ENCODE results near the gene CPNE7.

Gene CPNE7

GRCh38 chr16:89547291-89547690 is 28.3 kb upstream of the CPNE7 start:
- CTCF ChIA-PET: no interaction called here
- DNase-seq (ENCODE audit: extremely low spot score): no peak
- POLR2A ChIA-PET: no interaction called here
- TF ChIP-seq NFRKB (IDR thresholded peaks at IDR 0.05) (no peak), ELF4 (IDR thresholded peaks at IDR 0.05) (no peak), ARNT (IDR thresholded peaks at IDR 0.05) (no peak), BHLHE40 (IDR thresholded peaks at IDR 0.05; ENCODE audit: borderline replicate concordance) (no peak), L3MBTL2 (conservative IDR thresholded peaks at IDR 0.05) (no peak), PKNOX1 (IDR thresholded peaks at IDR 0.05) (no peak), CTBP1 (IDR thresholded peaks at IDR 0.05; ENCODE audit: borderline replicate concordance) (no peak), LEF1 (IDR thresholded peaks at IDR 0.05; ENCODE audit: borderline replicate concordance) (no peak), TARDBP (IDR thresholded peaks at IDR 0.05) (no peak)

- no peak for DNase-seq (ENCODE audit: extremely low spot score)
- CTCF ChIA-PET: interaction anchor here (1.5 kb wide), 1 partner anchor 10 kb away, joined by 5 read pairs; no protein-coding TSS in a partner anchor
- TF ChIP-seq TARDBP (IDR thresholded peaks at IDR 0.05): no peak
- POLR2A ChIA-PET: no interaction called here
Measured at GRCh38 chr16:89547860-89548259, 27.7 kb upstream of the CPNE7 start.

GRCh38 chr16:89548344-89549006 is 27.1 kb upstream of the CPNE7 start:
- CTCF ChIA-PET: interaction anchor here (1.5 kb wide), 1 partner anchor 9 kb away, joined by 5 read pairs; no protein-coding TSS in a partner anchor
- POLR2A ChIA-PET: no interaction called here
- DNase-seq (ENCODE audit: extremely low spot score): no peak

GRCh38 chr16:89549007-89549700 is 26.4 kb upstream of the CPNE7 start:
- no peak for DNase-seq (ENCODE audit: extremely low spot score)
- ChIA-PET POLR2A (interaction anchor here (1.3 kb wide), 1 partner anchor 10 kb away, joined by 3 read pairs; no protein-coding TSS in a partner anchor), CTCF (interaction anchor here (1.5 kb wide), 1 partner anchor 8 kb away, joined by 5 read pairs; no protein-coding TSS in a partner anchor)
- no peak for TF ChIP-seq SP1 (IDR thresholded peaks at IDR 0.05)
- TF ChIP-seq CTBP1 (IDR thresholded peaks at IDR 0.05; ENCODE audit: borderline replicate concordance): no peak
- no peak for TF ChIP-seq TARDBP (IDR thresholded peaks at IDR 0.05)
- no peak for TF ChIP-seq ZNF384 (IDR thresholded peaks at IDR 0.05)
- no peak for TF ChIP-seq ELF4 (IDR thresholded peaks at IDR 0.05)
- no peak for TF ChIP-seq FOXA1 (IDR thresholded peaks at IDR 0.05)
- no peak for TF ChIP-seq HDGF (IDR thresholded peaks at IDR 0.05; ENCODE audit: borderline replicate concordance)
- TF ChIP-seq LEF1 (IDR thresholded peaks at IDR 0.05; ENCODE audit: borderline replicate concordance): no peak
- no peak for TF ChIP-seq SUZ12 (IDR thresholded peaks at IDR 0.05)
- no peak for TF ChIP-seq L3MBTL2 (conservative IDR thresholded peaks at IDR 0.05)
- no peak for TF ChIP-seq BHLHE40 (IDR thresholded peaks at IDR 0.05; ENCODE audit: borderline replicate concordance)
- no peak for TF ChIP-seq FOXK2 (IDR thresholded peaks at IDR 0.05)

More at GRCh38 chr16:89548344-89549006, 27.1 kb upstream of the CPNE7 start:
- TF ChIP-seq ELF4 (IDR thresholded peaks at IDR 0.05): no peak

GRCh38 chr16:89550421-89551007 is 25.0 kb upstream of the CPNE7 start:
- TF ChIP-seq CTBP1 (IDR thresholded peaks at IDR 0.05; ENCODE audit: borderline replicate concordance) (no peak), PKNOX1 (IDR thresholded peaks at IDR 0.05) (no peak), SP1 (IDR thresholded peaks at IDR 0.05) (no peak), ELF4 (IDR thresholded peaks at IDR 0.05) (no peak), TARDBP (IDR thresholded peaks at IDR 0.05) (no peak), NFRKB (IDR thresholded peaks at IDR 0.05) (no peak), SUZ12 (IDR thresholded peaks at IDR 0.05) (no peak), FOXA1 (IDR thresholded peaks at IDR 0.05) (no peak), LEF1 (IDR thresholded peaks at IDR 0.05; ENCODE audit: borderline replicate concordance) (no peak)
- POLR2A ChIA-PET: interaction anchor here (1.3 kb wide), 1 partner anchor 9 kb away, joined by 3 read pairs; no protein-coding TSS in a partner anchor
- no peak for DNase-seq (ENCODE audit: extremely low spot score)
- CTCF ChIA-PET: no interaction called here

- TF ChIP-seq LEF1 (IDR thresholded peaks at IDR 0.05; ENCODE audit: borderline replicate concordance): no peak
- TF ChIP-seq SP1 (IDR thresholded peaks at IDR 0.05): no peak
- TF ChIP-seq FOXA1 (IDR thresholded peaks at IDR 0.05): no peak
- no peak for TF ChIP-seq CTBP1 (IDR thresholded peaks at IDR 0.05; ENCODE audit: borderline replicate concordance)
- TF ChIP-seq L3MBTL2 (conservative IDR thresholded peaks at IDR 0.05): no peak
- TF ChIP-seq HDGF (IDR thresholded peaks at IDR 0.05; ENCODE audit: borderline replicate concordance): no peak
- no peak for DNase-seq (ENCODE audit: extremely low spot score)
- CTCF ChIA-PET: no interaction called here
- POLR2A ChIA-PET: no interaction called here
Measured at GRCh38 chr16:89552329-89552728, 23.2 kb upstream of the CPNE7 start.

- DNase-seq (ENCODE audit: extremely low spot score): no peak
- ChIA-PET POLR2A (no interaction called here), CTCF (interaction anchor here (0.9 kb wide), 1 partner anchor 244 kb away, joined by 3 read pairs; no protein-coding TSS in a partner anchor)
- no peak for TF ChIP-seq FOXK2 (IDR thresholded peaks at IDR 0.05)
Measured at GRCh38 chr16:89552913-89553312, 22.6 kb upstream of the CPNE7 start.

Measured in HEK293T (cell line).